OCI-LY1 (cell line): ENCODE data around the gene LTA4H.

Experiments used
- H2AFZ ChIP-seq: fragments of 200-600 bp; sonication (generic), shearing (Covaris generic); 2 replicates; pipeline ENCODE4 v1.6.0; 2014; ENCODE audit warnings: antibody characterized with exemption, mild to moderate bottlenecking, low read length
- H3F3A ChIP-seq: fragments of 200-600 bp; sonication (generic), shearing (Covaris generic); 2 replicates; pipeline ENCODE4 v1.6.0; 2014; ENCODE audit warnings: mild to moderate bottlenecking, antibody characterized with exemption, low read length, moderate library complexity; ENCODE audit not compliant: insufficient read depth
- H3K27ac ChIP-seq: fragments of 200-600 bp; sonication (generic); 2 replicates; pipeline ENCODE4 v1.5.1; 2014; ENCODE audit warnings: low read length, mixed run types, mild to moderate bottlenecking, low read depth; ENCODE audit not compliant: poor library complexity, severe bottlenecking
- H3K27me3 ChIP-seq: fragments of 200-600 bp; sonication (generic); 2 replicates; pipeline ENCODE4 v1.6.0; 2014; ENCODE audit warnings: antibody characterized with exemption, mild to moderate bottlenecking, low read length, moderate library complexity; ENCODE audit not compliant: insufficient read depth
- H3K36me3 ChIP-seq: fragments of 200-600 bp; sonication (generic); 2 replicates; pipeline ENCODE4 v1.6.1; 2014; ENCODE audit warnings: mild to moderate bottlenecking, antibody characterized with exemption, low read length, moderate library complexity, mixed read lengths; ENCODE audit not compliant: insufficient read depth
- H3K4me1 ChIP-seq: fragments of 200-600 bp; sonication (generic); 2 replicates; pipeline ENCODE4 v1.5.1; 2014; ENCODE audit warnings: mild to moderate bottlenecking, low read length, moderate library complexity; ENCODE audit not compliant: insufficient read depth, severe bottlenecking
- H3K4me2 ChIP-seq: fragments of 200-600 bp; sonication (generic), shearing (Covaris generic); 2 replicates; pipeline ENCODE4 v1.6.1; 2014; ENCODE audit warnings: low read length
- H3K4me3 ChIP-seq: fragments of 200-600 bp; sonication (generic); 2 replicates; pipeline ENCODE4 v1.5.1; 2014; ENCODE audit warnings: low read length, low read depth, mild to moderate bottlenecking, mixed read lengths; ENCODE audit not compliant: poor library complexity, severe bottlenecking
- H3K79me2 ChIP-seq: fragments of 200-600 bp; shearing (Covaris generic); 2 replicates; pipeline ENCODE4 v1.6.1; 2016; ENCODE audit warnings: mixed run types, low read length, mixed read lengths; ENCODE audit not compliant: insufficient read depth
- H3K9ac ChIP-seq: fragments of 200-600 bp; sonication (generic), shearing (Covaris generic); 2 replicates; pipeline ENCODE4 v1.6.1; 2014; ENCODE audit warnings: mild to moderate bottlenecking, low read length, mixed read lengths
- H3K9me2 ChIP-seq: fragments of 200-600 bp; sonication (generic), shearing (Covaris generic); 2 replicates; pipeline ENCODE4 v1.6.1; 2014; ENCODE audit warnings: low read depth, mild to moderate bottlenecking, low read length, mixed read lengths
- H3K9me3 ChIP-seq: fragments of 200-600 bp; shearing (Covaris generic); 2 replicates; pipeline ENCODE4 v1.6.1; 2014; ENCODE audit warnings: low read length, mixed read lengths
- H4K20me1 ChIP-seq: fragments of 200-600 bp; sonication (generic), shearing (Covaris generic); 2 replicates; pipeline ENCODE4 v1.6.0; 2016; ENCODE audit warnings: mild to moderate bottlenecking, low read length; ENCODE audit not compliant: insufficient read depth
- CTCF ChIP-seq: fragments of 200-600 bp; sonication (generic), shearing (Covaris generic); IDR thresholded peaks from 2 replicates; pipeline ENCODE4 v1.5.1; 2017; ENCODE audit warnings: mild to moderate bottlenecking, antibody characterized with exemption, low read length, moderate library complexity, mixed read lengths
- EZH2 ChIP-seq: fragments of 200-600 bp; sonication (generic), shearing (Covaris generic); IDR thresholded peaks from 2 replicates; pipeline ENCODE4 v1.8.0; 2017; ENCODE audit warnings: borderline replicate concordance, mixed run types, mild to moderate bottlenecking, antibody characterized with exemption, low read length, moderate library complexity, mixed read lengths

The LTA4H gene

GRCh38 chr12:96033549-96034389 lies 1.6 kb downstream of the LTA4H start:
- Histone ChIP-seq H2AFZ (no peak overlapping the region), H3K27me3 (no peaks in the 10 kb centered on the region), H3K4me1 (peaks cover 48% of the 10 kb centered on the region), H3K27ac (no peak overlapping the region), H3K79me2 (peaks cover 16% of the 10 kb centered on the region), H3K4me3 (peak overlapping the region; percentile 73), H3K9me2 (no peaks in the 10 kb centered on the region), H3F3A (no peaks in the 10 kb centered on the region), H4K20me1 (no peaks in the 10 kb centered on the region), H3K9me3 (no peaks in the 10 kb centered on the region), H3K4me2 (peak overlapping the region; percentile 99), H3K36me3 (no peaks in the 10 kb centered on the region), H3K9ac (peak overlapping the region; percentile 68)
- TF ChIP-seq CTCF = no peak

- no peaks in the 10 kb centered on the region for H3K9me3 ChIP-seq
- no peaks in the 10 kb centered on the region for H3K27me3 ChIP-seq
- H3F3A ChIP-seq = no peaks in the 10 kb centered on the region; the same call in 1 of the 2 replicates
- no peak overlapping the region for H3K9ac ChIP-seq
- no peaks in the 10 kb centered on the region for H4K20me1 ChIP-seq
- H3K27ac ChIP-seq = no peak overlapping the region
- no peak overlapping the region for H3K4me2 ChIP-seq
- peaks cover 36% of the 10 kb centered on the region for H3K36me3 ChIP-seq
- TF ChIP-seq EZH2 (no peak), CTCF (no peak)
- H2AFZ ChIP-seq = no peak overlapping the region
- H3K79me2 ChIP-seq = peaks cover 14% of the 10 kb centered on the region
- H3K4me1 ChIP-seq = peaks cover 30% of the 10 kb centered on the region
- H3K4me3 ChIP-seq = no peak overlapping the region
- H3K9me2 ChIP-seq = no peaks in the 10 kb centered on the region
These were observed 5.6 kb downstream of the LTA4H start for GRCh38 chr12:96029826-96030225.

- H3K27ac ChIP-seq = no peak overlapping the region
- H3K4me1 ChIP-seq = peaks cover 17% of the 10 kb centered on the region
- no peaks in the 10 kb centered on the region for H3K9me3 ChIP-seq
- TF ChIP-seq CTCF = no peak
- TF ChIP-seq EZH2 = no peak
- H3K4me2 ChIP-seq = no peak overlapping the region
- no peaks in the 10 kb centered on the region for H3K9me2 ChIP-seq
- no peak overlapping the region for H3K9ac ChIP-seq
- H3F3A ChIP-seq = no peaks in the 10 kb centered on the region; the same call in 1 of the 2 replicates
- H2AFZ ChIP-seq = no peak overlapping the region
- no peaks in the 10 kb centered on the region for H3K27me3 ChIP-seq
- H3K36me3 ChIP-seq = peaks cover 47% of the 10 kb centered on the region
- peaks cover 6% of the 10 kb centered on the region; the same call in 1 of the 2 replicates for H3K79me2 ChIP-seq
- no peak overlapping the region for H3K4me3 ChIP-seq
- no peaks in the 10 kb centered on the region for H4K20me1 ChIP-seq
These were observed 6.8 kb downstream of the LTA4H start for GRCh38 chr12:96028538-96028937.
